HCT116 (cell line): Measurements from ENCODE around the gene TWIST2. TPM values are rescaled to one million over a fixed set of nuclear protein-coding genes. Genes with fewer than 3 reads are reported as not detected.

Experiments used
- ATAC-seq: fragments of 200-7000 bp; cut with Tn5 transposase; 2 replicates; pipeline ENCODE4 v1.9.1; 2020; ENCODE audit warnings: mild to moderate bottlenecking, moderate library complexity
- BruUV-seq: library from RNA; stranded (reverse); fragments of 400-500 nt; replicated peaks from 2 replicates; lab custom pipeline; 2021; lab: Mats Ljungman, UMichigan
- CTCF ChIA-PET: fragments of 300-600 bp; sonication (Branson Sonifier 250); formaldehyde crosslinking; loops from one replicate; lab custom pipeline; 2021; ENCODE audit warnings: antibody characterized with exemption; lab: Charles Lee
- POLR2A ChIA-PET: fragments of 300-600, 350-600 bp; sonication (Branson Sonifier 250); formaldehyde crosslinking; loops from one replicate; lab custom pipeline; 2021; ENCODE audit warnings: antibody characterized with exemption; lab: Charles Lee
- RAD21 ChIA-PET, 2 experiments: fragments of 300-600 bp; sonication (Branson Sonifier 250); formaldehyde crosslinking; loops; one replicate each; lab custom pipeline; 2023; ENCODE audit warnings: low total read pairs in 2 of 2; ENCODE audit not compliant: uncharacterized antibody in 2 of 2, unreplicated experiment in 2 of 2, low non-redundant PET in 1 of 2; lab: Charles Lee
- DNase-seq: peaks from one replicate; pipeline ENCODE4 v3.0.0-alpha.2; 2010; ENCODE audit warnings: low read depth, low spot score
- H2AFZ ChIP-seq: fragments of 200-600 bp; shearing (Covaris generic), sonication (generic); 2 replicates; pipeline ENCODE4 v1.6.1; 2017; ENCODE audit warnings: low read depth, mixed run types, mixed read lengths, antibody characterized with exemption, low read length; ENCODE audit not compliant: poor library complexity, severe bottlenecking
- H3K27ac ChIP-seq: 2 replicates; pipeline ENCODE4 v1.5.1; 2012; ENCODE audit warnings: low read depth, low read length
- H3K27me3 ChIP-seq: fragments of 200-600 bp; sonication (generic); 2 replicates; pipeline ENCODE4 v1.6.1; 2016; ENCODE audit warnings: mixed run types, low read length, mixed read lengths; ENCODE audit not compliant: insufficient read depth
- H3K36me3 ChIP-seq, 2 experiments: fragments of 200-500 bp in 1 of 2; fragments of 200-600 bp in 1 of 2; sonication (Bioruptor generic) in 1 of 2; sonication (generic) in 1 of 2; 2 replicates each; pipeline versions ENCODE4 v1.5.1 to v1.6.1; 2014 to 2016; ENCODE audit warnings: low read length in 2 of 2, inconsistent platforms in 1 of 2, mixed read lengths in 1 of 2, mixed run types in 1 of 2; ENCODE audit not compliant: insufficient read depth in 2 of 2, control insufficient read depth in 1 of 2
- H3K4me1 ChIP-seq, 2 experiments: fragments of 200-600 bp in 1 of 2; sonication (generic) in 1 of 2; 2 replicates each; pipeline versions ENCODE4 v1.5.1 to v1.6.1; 2012 to 2017; ENCODE audit warnings: low read length in 2 of 2, inconsistent platforms in 1 of 2, mild to moderate bottlenecking in 1 of 2, mixed read lengths in 1 of 2, mixed run types in 1 of 2, moderate library complexity in 1 of 2; ENCODE audit not compliant: insufficient read depth in 2 of 2, control insufficient read depth in 1 of 2
- H3K4me2 ChIP-seq: fragments of 200-600 bp; sonication (generic); 2 replicates; pipeline ENCODE4 v1.6.1; 2017; ENCODE audit warnings: mixed run types, low read length, mixed read lengths
- H3K4me3 ChIP-seq, 2 experiments: fragments of 200-600 bp in 1 of 2; sonication (generic) in 1 of 2; replicated peaks in 1 of 2; 2 replicates each; pipeline ENCODE4 v1.5.1; 2011 to 2016; ENCODE audit warnings: low read length in 2 of 2, control low read depth in 1 of 2, low read depth in 1 of 2, mild to moderate bottlenecking in 1 of 2, mixed read lengths in 1 of 2, mixed run types in 1 of 2
- H3K79me2 ChIP-seq: fragments of 200-600 bp; sonication (generic); 2 replicates; pipeline ENCODE4 v1.6.1; 2017; ENCODE audit warnings: mild to moderate bottlenecking, mixed run types, low read length, moderate library complexity, mixed read lengths; ENCODE audit not compliant: insufficient read depth
- H3K9ac ChIP-seq: fragments of 200-600 bp; sonication (generic); 2 replicates; pipeline ENCODE4 v1.6.1; 2016; ENCODE audit warnings: low read length, mixed read lengths
- H3K9me2 ChIP-seq: fragments of 200-600 bp; sonication (generic), shearing (Covaris generic); 2 replicates; pipeline ENCODE4 v1.6.1; 2017; ENCODE audit warnings: mixed run types, mild to moderate bottlenecking, moderate library complexity; ENCODE audit not compliant: insufficient read depth
- H3K9me3 ChIP-seq, 2 experiments: fragments of 200-500 bp in 1 of 2; fragments of 200-600 bp in 1 of 2; sonication (Bioruptor generic) in 1 of 2; sonication (generic) in 1 of 2; 2 replicates each; pipeline ENCODE4 v1.6.1; 2014 to 2017; ENCODE audit warnings: low read length in 2 of 2, mixed read lengths in 2 of 2, inconsistent platforms in 1 of 2, low read depth in 1 of 2, mild to moderate bottlenecking in 1 of 2, mixed run types in 1 of 2, moderate library complexity in 1 of 2; ENCODE audit not compliant: control insufficient read depth in 1 of 2, insufficient read depth in 1 of 2
- H4K20me1 ChIP-seq: fragments of 200-600 bp; sonication (generic), shearing (Covaris generic); 2 replicates; pipeline ENCODE4 v1.6.1; 2017; ENCODE audit warnings: mixed run types, mild to moderate bottlenecking, moderate library complexity; ENCODE audit not compliant: insufficient read depth
- CBX3 ChIP-seq: IDR thresholded peaks from 2 replicates; pipeline ENCODE4 v1.6.1; 2012; ENCODE audit warnings: low read depth
- CEBPB ChIP-seq: IDR thresholded peaks from 2 replicates; pipeline ENCODE4 v1.6.1; 2012; ENCODE audit warnings: low read depth
- EGR1 ChIP-seq: IDR thresholded peaks from 2 replicates; pipeline ENCODE4 v1.6.1; 2012; ENCODE audit warnings: low read depth
- ELF1 ChIP-seq: IDR thresholded peaks from 2 replicates; pipeline ENCODE4 v1.6.1; 2012; ENCODE audit warnings: low read depth, borderline replicate concordance
- EZH2 ChIP-seq: fragments of 200-600 bp; sonication (generic); IDR thresholded peaks from 2 replicates; pipeline ENCODE4 v1.6.1; 2017; ENCODE audit warnings: antibody characterized with exemption, mixed run types
- EZH2phosphoT487 ChIP-seq: fragments of 200-600 bp; IDR thresholded peaks from 2 replicates; pipeline ENCODE4 v1.6.1; 2018; ENCODE audit warnings: antibody characterized with exemption, borderline replicate concordance
- FOSL1 ChIP-seq: IDR thresholded peaks from 2 replicates; pipeline ENCODE4 v1.6.1; 2012; ENCODE audit warnings: low read depth
- POLR2A ChIP-seq: IDR thresholded peaks from 2 replicates; pipeline ENCODE4 v1.7.0; 2011; ENCODE audit warnings: borderline replicate concordance; ENCODE audit not compliant: insufficient read depth, insufficient read length; ENCODE audit errors: extremely low read depth
- POLR2AphosphoS5 ChIP-seq: IDR thresholded peaks from 2 replicates; pipeline ENCODE4 v1.6.1; 2011; ENCODE audit warnings: mild to moderate bottlenecking, low read depth, low read length, moderate library complexity
- RAD21 ChIP-seq: IDR thresholded peaks from 2 replicates; pipeline ENCODE4 v1.6.1; 2012; ENCODE audit warnings: low read depth, mild to moderate bottlenecking
- SIN3A ChIP-seq: IDR thresholded peaks from 2 replicates; pipeline ENCODE4 v1.6.1; 2012; ENCODE audit warnings: low read depth
- SRF ChIP-seq: IDR thresholded peaks from 2 replicates; pipeline ENCODE4 v1.6.1; 2012; ENCODE audit warnings: low read depth
- TCF7L2 ChIP-seq: IDR thresholded peaks from 2 replicates; pipeline ENCODE4 v1.7.0; 2011; ENCODE audit warnings: borderline replicate concordance, inconsistent platforms; ENCODE audit not compliant: insufficient read depth, insufficient read length; ENCODE audit errors: extremely low read depth
- ZBTB33 ChIP-seq: IDR thresholded peaks from 2 replicates; pipeline ENCODE4 v1.6.1; 2011; ENCODE audit warnings: mild to moderate bottlenecking, low read length, moderate library complexity; ENCODE audit not compliant: insufficient replicate concordance; ENCODE audit errors: extremely low read depth
- ZFX ChIP-seq: fragments of 450-650 bp; IDR thresholded peaks from 2 replicates; pipeline ENCODE4 v1.6.1; 2017
- ZNF274 ChIP-seq: fragments of 200-500 bp; sonication (Bioruptor generic); IDR thresholded peaks from 2 replicates; pipeline ENCODE4 v1.6.1; 2014; ENCODE audit warnings: mild to moderate bottlenecking, low read depth, low read length, inconsistent platforms
- intact Hi-C: fragments of 100-400 bp; cut with micrococcal nuclease; formaldehyde crosslinking; loops from 2 replicates; pipeline ENCODE4 v1.10.0; 2022
- total RNA-seq: library from RNA; stranded (reverse); gene quantifications from one replicate; pipeline ENCODE4 v1.2.1, GENCODE V29; 2021; ENCODE audit not compliant: unreplicated experiment
- TF ChIP-seq, protein P1 (sequence below), 3 experiments: fragments of 200-600 bp in 1 of 3; sonication (generic) in 1 of 3; IDR thresholded peaks in 2 of 3; conservative IDR thresholded peaks in 1 of 3; 2 replicates each; pipeline ENCODE4 v1.5.1; 2012 to 2017; ENCODE audit warnings: low read depth in 2 of 3, low read length in 2 of 3, antibody characterized with exemption in 1 of 3, borderline replicate concordance in 1 of 3, control low read depth in 1 of 3, mild to moderate bottlenecking in 1 of 3, mixed read lengths in 1 of 3, mixed run types in 1 of 3, moderate library complexity in 1 of 3; ENCODE audit not compliant: insufficient read depth in 1 of 3
- TF ChIP-seq, protein P2 (sequence below): IDR thresholded peaks from 2 replicates; pipeline ENCODE4 v1.6.1; 2012
- TF ChIP-seq, protein P3 (sequence below): IDR thresholded peaks from 2 replicates; pipeline ENCODE4 v1.6.1; 2012

Gene TWIST2
- total RNA-seq, 1 experiment from 2014 or later: not detected

DNA sequence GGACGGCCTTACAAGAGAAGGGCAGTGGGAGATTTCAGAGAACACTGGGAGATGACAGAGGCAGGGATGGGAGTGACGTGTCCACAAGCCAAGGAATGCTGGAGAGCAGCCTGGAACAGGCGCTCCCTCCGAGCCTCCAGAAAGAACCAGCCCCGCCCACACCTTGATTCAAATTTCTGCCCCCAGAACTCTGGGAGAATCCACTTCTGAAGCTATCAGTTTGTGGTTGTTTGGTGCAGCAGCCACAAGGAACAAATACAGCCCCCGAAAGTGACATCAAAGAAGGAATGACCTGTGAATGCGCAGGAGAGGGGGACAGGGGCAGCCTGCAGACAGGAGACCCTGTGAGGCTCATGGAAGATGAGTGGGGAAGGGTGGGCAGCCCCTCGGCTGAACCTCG is 67.3 kb downstream of the TWIST2 start (continued):
- TF ChIP-seq, protein P1, sequence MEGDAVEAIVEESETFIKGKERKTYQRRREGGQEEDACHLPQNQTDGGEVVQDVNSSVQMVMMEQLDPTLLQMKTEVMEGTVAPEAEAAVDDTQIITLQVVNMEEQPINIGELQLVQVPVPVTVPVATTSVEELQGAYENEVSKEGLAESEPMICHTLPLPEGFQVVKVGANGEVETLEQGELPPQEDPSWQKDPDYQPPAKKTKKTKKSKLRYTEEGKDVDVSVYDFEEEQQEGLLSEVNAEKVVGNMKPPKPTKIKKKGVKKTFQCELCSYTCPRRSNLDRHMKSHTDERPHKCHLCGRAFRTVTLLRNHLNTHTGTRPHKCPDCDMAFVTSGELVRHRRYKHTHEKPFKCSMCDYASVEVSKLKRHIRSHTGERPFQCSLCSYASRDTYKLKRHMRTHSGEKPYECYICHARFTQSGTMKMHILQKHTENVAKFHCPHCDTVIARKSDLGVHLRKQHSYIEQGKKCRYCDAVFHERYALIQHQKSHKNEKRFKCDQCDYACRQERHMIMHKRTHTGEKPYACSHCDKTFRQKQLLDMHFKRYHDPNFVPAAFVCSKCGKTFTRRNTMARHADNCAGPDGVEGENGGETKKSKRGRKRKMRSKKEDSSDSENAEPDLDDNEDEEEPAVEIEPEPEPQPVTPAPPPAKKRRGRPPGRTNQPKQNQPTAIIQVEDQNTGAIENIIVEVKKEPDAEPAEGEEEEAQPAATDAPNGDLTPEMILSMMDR (IDR thresholded peaks at IDR 0.05 in 2 of 3, conservative IDR thresholded peaks at IDR 0.05 in 1 of 3; ENCODE audit: borderline replicate concordance in 1 of 3, insufficient read depth in 1 of 3, low read depth in 2 of 3, low read length in 2 of 3): no peak
- no peak for TF ChIP-seq EZH2
- no peak for TF ChIP-seq EZH2phosphoT487

DNA sequence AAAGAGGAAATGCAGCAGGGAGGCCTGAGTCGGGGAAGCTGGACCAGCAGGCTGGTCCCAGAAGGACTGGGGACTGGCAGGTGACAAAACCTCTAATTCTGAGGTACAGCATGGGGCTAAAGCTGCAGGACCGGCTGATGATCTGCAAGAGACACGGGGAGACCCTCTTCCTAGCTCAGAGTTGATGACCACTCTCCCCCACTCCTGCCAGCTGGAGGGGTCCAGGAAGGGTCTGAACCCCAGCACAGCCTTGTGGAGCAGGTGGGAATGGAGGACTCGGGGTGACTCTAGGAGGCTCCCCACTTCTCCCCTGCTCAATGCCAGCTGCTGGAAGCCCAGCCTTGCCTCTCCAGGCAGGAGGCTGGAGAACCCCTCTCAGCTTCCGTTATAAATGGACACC is 67.7 kb downstream of the TWIST2 start:
- intact Hi-C loops: no loop called here
- Histone ChIP-seq H3K27me3 (no peaks in the 10 kb centered on the region), H3K4me1 (peaks cover 5 to 31% of the 10 kb centered on the region in 2 experiments; a peak in 2 of 4 replicates), H3K4me3 (no peak overlapping the region), H3K36me3 (no peaks in the 10 kb centered on the region), H3K9me2 (no peaks in the 10 kb centered on the region), H3K79me2 (no peaks in the 10 kb centered on the region), H3K9me3 (no peaks in the 10 kb centered on the region), H3K9ac (no peak overlapping the region), H3K4me2 (no peak overlapping the region), H2AFZ (no peak overlapping the region), H3K27ac (no peak overlapping the region), H4K20me1 (no peaks in the 10 kb centered on the region)
- BruUV-seq: no TSS peak
- ATAC-seq (no peak), DNase-seq (no peak)
- POLR2A ChIA-PET: no interaction called here
- RAD21 ChIA-PET: no interaction called here
- CTCF ChIA-PET: no interaction called here
- TF ChIP-seq SRF: no peak
- TF ChIP-seq POLR2AphosphoS5: no peak
- no peak for TF ChIP-seq POLR2A
- TF ChIP-seq, protein P2, sequence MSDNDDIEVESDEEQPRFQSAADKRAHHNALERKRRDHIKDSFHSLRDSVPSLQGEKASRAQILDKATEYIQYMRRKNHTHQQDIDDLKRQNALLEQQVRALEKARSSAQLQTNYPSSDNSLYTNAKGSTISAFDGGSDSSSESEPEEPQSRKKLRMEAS: no peak
- no peak for TF ChIP-seq ZFX
- TF ChIP-seq FOSL1: no peak
- no peak for TF ChIP-seq EZH2
- TF ChIP-seq EGR1: no peak
- no peak for TF ChIP-seq CEBPB
- no peak for TF ChIP-seq TCF7L2
- TF ChIP-seq, protein P3, sequence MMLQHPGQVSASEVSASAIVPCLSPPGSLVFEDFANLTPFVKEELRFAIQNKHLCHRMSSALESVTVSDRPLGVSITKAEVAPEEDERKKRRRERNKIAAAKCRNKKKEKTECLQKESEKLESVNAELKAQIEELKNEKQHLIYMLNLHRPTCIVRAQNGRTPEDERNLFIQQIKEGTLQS: no peak
- TF ChIP-seq EZH2phosphoT487: no peak
- TF ChIP-seq RAD21: no peak
- no peak for TF ChIP-seq CBX3
- no peak for TF ChIP-seq ZBTB33
- TF ChIP-seq SIN3A: no peak
- no peak for TF ChIP-seq ZNF274
- TF ChIP-seq, protein P1 (IDR thresholded peaks at IDR 0.05 in 2 of 3, conservative IDR thresholded peaks at IDR 0.05 in 1 of 3; ENCODE audit: borderline replicate concordance in 1 of 3, insufficient read depth in 1 of 3, low read depth in 2 of 3, low read length in 2 of 3): no peak
- no peak for TF ChIP-seq ELF1
